ENCODE results near the gene CD44. TPM values are rescaled to one million over a fixed set of nuclear protein-coding genes. Genes with fewer than 3 reads are reported as not detected.
"Not testable (repeated sequence)": the region's sequence is repeated elsewhere in the genome, so short reads cannot be mapped to it uniquely, and the experiment has no call there.

CD44 gene
- total RNA-seq, 2 experiments from 2014 or later = 518 to 534 TPM

GRCh38 chr11:35218956-35219355 is 80.0 kb downstream of the CD44 start:
- H3K36me3 Mint-ChIP-seq (ENCODE audit: low read depth) = peaks cover 86% of the 10 kb centered on the region
- peaks cover 43% of the 10 kb centered on the region for H3K4me1 Mint-ChIP-seq
- no peaks in the 10 kb centered on the region for H3K27me3 Mint-ChIP-seq

GRCh38 chr11:35223371-35223796 is 84.4 kb downstream of the CD44 start:
- no peaks in the 10 kb centered on the region for H3K9me3 Mint-ChIP-seq
- no peak overlapping the region for H3K4me3 Mint-ChIP-seq
- H3K27me3 Mint-ChIP-seq = no peaks in the 10 kb centered on the region
- H3K27ac Mint-ChIP-seq = no peak overlapping the region
- DNase-seq = no peak
- peaks cover 86% of the 10 kb centered on the region for H3K36me3 Mint-ChIP-seq (ENCODE audit: low read depth)
- peaks cover 12% of the 10 kb centered on the region for H3K4me1 Mint-ChIP-seq
- POLR2A ChIA-PET = no interaction called here
- CTCF ChIA-PET = interaction anchor here (1.3 to 1.5 kb wide), 2 partner anchors 10 to 170 kb away, joined by 3 to 4 read pairs; no protein-coding TSS in a partner anchor

More at GRCh38 chr11:35218956-35219355, 80.0 kb downstream of the CD44 start:
- Mint-ChIP-seq H3K27ac (no peak overlapping the region), H3K4me3 (no peak overlapping the region), H3K9me3 (no peaks in the 10 kb centered on the region)
- no peak for DNase-seq
- ChIA-PET POLR2A (interaction anchor here (0.6 kb wide), 1 partner anchor 102 kb away, joined by 4 read pairs; no protein-coding TSS in a partner anchor), CTCF (interaction anchor here (0.8 to 1.6 kb wide), 5 partner anchors 10 to 79 kb away, joined by 3 read pairs; partner anchors contain the start of gene CD44)

- no peaks in the 10 kb centered on the region for H3K27me3 Mint-ChIP-seq
- ChIA-PET POLR2A (no interaction called here), CTCF (interaction anchor here (1.2 to 1.5 kb wide), 3 partner anchors 9 to 171 kb away, joined by 3 to 4 read pairs (median 3); no protein-coding TSS in a partner anchor)
- peaks cover 3% of the 10 kb centered on the region for H3K9me3 Mint-ChIP-seq
- DNase-seq = no peak
- H3K27ac Mint-ChIP-seq = no peak overlapping the region
- no peak overlapping the region for H3K4me3 Mint-ChIP-seq
- peaks cover 86% of the 10 kb centered on the region for H3K36me3 Mint-ChIP-seq (ENCODE audit: low read depth)
- H3K4me1 Mint-ChIP-seq = peaks cover 8% of the 10 kb centered on the region
Measured at GRCh38 chr11:35223991-35224390, 85.0 kb downstream of the CD44 start.

GRCh38 chr11:35225946-35226520 is 87.1 kb downstream of the CD44 start:
- H3K27ac Mint-ChIP-seq = no peak overlapping the region
- no peak overlapping the region for H3K4me3 Mint-ChIP-seq
- H3K27me3 Mint-ChIP-seq = no peaks in the 10 kb centered on the region
- ChIA-PET CTCF (no interaction called here), POLR2A (no interaction called here)
- H3K4me1 Mint-ChIP-seq = peaks cover 6% of the 10 kb centered on the region
- no peak for DNase-seq
- peaks cover 10% of the 10 kb centered on the region for H3K9me3 Mint-ChIP-seq
- peaks cover 91% of the 10 kb centered on the region for H3K36me3 Mint-ChIP-seq (ENCODE audit: low read depth)

- H3K4me3 Mint-ChIP-seq, POLR2A ChIA-PET, H3K27ac Mint-ChIP-seq, H3K4me1 Mint-ChIP-seq, H3K27me3 Mint-ChIP-seq, DNase-seq: not testable (repeated sequence)
- Mint-ChIP-seq H3K9me3 (peaks cover 15% of the 10 kb centered on the region), H3K36me3 (ENCODE audit: low read depth) (peaks cover 93% of the 10 kb centered on the region)
- CTCF ChIA-PET = interaction anchor here (1.6 kb wide), 1 partner anchor 12 kb away, joined by 3 read pairs; no protein-coding TSS in a partner anchor
Measured at GRCh38 chr11:35226756-35227155, 87.8 kb downstream of the CD44 start.

- H3K27ac Mint-ChIP-seq = peak overlapping the region; percentile 3
- no peak for DNase-seq
- ChIA-PET CTCF (interaction anchor here (1.4 to 1.6 kb wide), 2 partner anchors 11 to 14 kb away, joined by 3 to 4 read pairs; no protein-coding TSS in a partner anchor), POLR2A (no interaction called here)
- H3K4me1 Mint-ChIP-seq = peaks cover 10% of the 10 kb centered on the region
- H3K27me3 Mint-ChIP-seq = no peaks in the 10 kb centered on the region
- no peak overlapping the region for H3K4me3 Mint-ChIP-seq
- peaks cover 20% of the 10 kb centered on the region for H3K9me3 Mint-ChIP-seq
- H3K36me3 Mint-ChIP-seq (ENCODE audit: low read depth) = peaks cover 96% of the 10 kb centered on the region
Measured at GRCh38 chr11:35227576-35228327, 88.8 kb downstream of the CD44 start.

GRCh38 chr11:35228328-35228725 is 89.4 kb downstream of the CD44 start:
- no peak for DNase-seq
- H3K27me3 Mint-ChIP-seq = no peaks in the 10 kb centered on the region
- no peak overlapping the region for H3K4me3 Mint-ChIP-seq
- H3K9me3 Mint-ChIP-seq = peaks cover 20% of the 10 kb centered on the region
- ChIA-PET CTCF (interaction anchor here (1.4 kb wide), 1 partner anchor 13 kb away, joined by 4 read pairs; no protein-coding TSS in a partner anchor), POLR2A (no interaction called here)
- H3K4me1 Mint-ChIP-seq = peaks cover 11% of the 10 kb centered on the region
- H3K27ac Mint-ChIP-seq = no peak overlapping the region
- H3K36me3 Mint-ChIP-seq (ENCODE audit: low read depth) = peaks cover 96% of the 10 kb centered on the region

- peaks cover 35% of the 10 kb centered on the region for H3K9me3 Mint-ChIP-seq
- peaks cover 93% of the 10 kb centered on the region for H3K36me3 Mint-ChIP-seq (ENCODE audit: low read depth)
- ChIA-PET CTCF (interaction anchor here (0.9 kb wide), 1 partner anchor 53 kb away, joined by 3 read pairs; no protein-coding TSS in a partner anchor), POLR2A (no interaction called here)
- peaks cover 28% of the 10 kb centered on the region for H3K4me1 Mint-ChIP-seq
- no peaks in the 10 kb centered on the region for H3K27me3 Mint-ChIP-seq
- DNase-seq = no peak
- no peak overlapping the region for H3K27ac Mint-ChIP-seq
- no peak overlapping the region for H3K4me3 Mint-ChIP-seq
Measured at GRCh38 chr11:35230388-35230787, 91.4 kb downstream of the CD44 start.

GRCh38 chr11:35231076-35231860 is 92.3 kb downstream of the CD44 start:
- Mint-ChIP-seq H3K4me3 (no peak overlapping the region), H3K27me3 (no peaks in the 10 kb centered on the region), H3K9me3 (peaks cover 40% of the 10 kb centered on the region), H3K4me1 (peaks cover 37% of the 10 kb centered on the region), H3K27ac (no peak overlapping the region), H3K36me3 (ENCODE audit: low read depth) (peaks cover 89% of the 10 kb centered on the region)
- DNase-seq = no peak
- POLR2A ChIA-PET = interaction anchor here (0.6 kb wide), 1 partner anchor 54 kb away, joined by 3 read pairs; no protein-coding TSS in a partner anchor
- CTCF ChIA-PET = interaction anchor here (0.6 kb wide), 1 partner anchor 8 kb away, joined by 3 read pairs; no protein-coding TSS in a partner anchor

GRCh38 chr11:35232891-35233330 is 93.9 kb downstream of the CD44 start:
- no peaks in the 10 kb centered on the region for H3K27me3 Mint-ChIP-seq
- CTCF ChIA-PET = interaction anchor here (0.7 to 1.3 kb wide), 5 partner anchors 9 to 234 kb away, joined by 3 to 5 read pairs (median 3); no protein-coding TSS in a partner anchor
- no peak overlapping the region for H3K4me3 Mint-ChIP-seq
- peaks cover 50% of the 10 kb centered on the region for H3K4me1 Mint-ChIP-seq
- DNase-seq = no peak
- H3K9me3 Mint-ChIP-seq = peaks cover 45% of the 10 kb centered on the region
- no peak overlapping the region for H3K27ac Mint-ChIP-seq
- POLR2A ChIA-PET = no interaction called here
- peaks cover 80% of the 10 kb centered on the region for H3K36me3 Mint-ChIP-seq (ENCODE audit: low read depth)

GRCh38 chr11:35233518-35233917 is 94.5 kb downstream of the CD44 start:
- Mint-ChIP-seq H3K36me3 (ENCODE audit: low read depth) (peaks cover 74% of the 10 kb centered on the region), H3K4me1 (peaks cover 53% of the 10 kb centered on the region), H3K4me3 (no peak overlapping the region), H3K27ac (peak overlapping the region; percentile 42), H3K9me3 (peaks cover 46% of the 10 kb centered on the region), H3K27me3 (no peaks in the 10 kb centered on the region)
- no peak for DNase-seq
- ChIA-PET CTCF (interaction anchor here (1.1 to 1.3 kb wide), 2 partner anchors 9 to 234 kb away, joined by 4 to 5 read pairs; no protein-coding TSS in a partner anchor), POLR2A (no interaction called here)

- ChIA-PET CTCF (interaction anchor here (1.3 kb wide), 2 partner anchors 15 to 56 kb away, joined by 3 read pairs; no protein-coding TSS in a partner anchor), POLR2A (no interaction called here)
- peak overlapping the region; percentile 47 for H3K27ac Mint-ChIP-seq
- H3K9me3 Mint-ChIP-seq = peaks cover 42% of the 10 kb centered on the region
- peaks cover 7% of the 10 kb centered on the region for H3K27me3 Mint-ChIP-seq
- peaks cover 63% of the 10 kb centered on the region for H3K36me3 Mint-ChIP-seq (ENCODE audit: low read depth)
- DNase-seq = no peak
- no peak overlapping the region for H3K4me3 Mint-ChIP-seq
- peaks cover 60% of the 10 kb centered on the region for H3K4me1 Mint-ChIP-seq
Measured at GRCh38 chr11:35234460-35235156, 95.6 kb downstream of the CD44 start.

All from activated CD4-positive, alpha-beta T cell treated with anti-CD3 and anti-CD28 coated beads, Interleukin-2, amount 10 ng/mL, durations not matched to agents 7 days and 5 days (primary cell).